GM18505 (cell line): Measurements from ENCODE around the gene SPOCK1.
"Not testable (repeated sequence)": the region's sequence is repeated elsewhere in the genome, so short reads cannot be mapped to it uniquely, and the experiment has no call there.

Experiments
- ATAC-seq: cut with Tn5 transposase; IDR thresholded peaks from one replicate; pipeline ENCODE4 v1.9.1; 2021; ENCODE audit not compliant: unreplicated experiment
- POLR2A ChIP-seq: IDR thresholded peaks from 4 replicates; pipeline ENCODE4 v1.6.1; 2011; ENCODE audit warnings: borderline replicate concordance; ENCODE audit not compliant: insufficient read depth, insufficient read length; ENCODE audit errors: extremely low read depth

SPOCK1 gene

DNA sequence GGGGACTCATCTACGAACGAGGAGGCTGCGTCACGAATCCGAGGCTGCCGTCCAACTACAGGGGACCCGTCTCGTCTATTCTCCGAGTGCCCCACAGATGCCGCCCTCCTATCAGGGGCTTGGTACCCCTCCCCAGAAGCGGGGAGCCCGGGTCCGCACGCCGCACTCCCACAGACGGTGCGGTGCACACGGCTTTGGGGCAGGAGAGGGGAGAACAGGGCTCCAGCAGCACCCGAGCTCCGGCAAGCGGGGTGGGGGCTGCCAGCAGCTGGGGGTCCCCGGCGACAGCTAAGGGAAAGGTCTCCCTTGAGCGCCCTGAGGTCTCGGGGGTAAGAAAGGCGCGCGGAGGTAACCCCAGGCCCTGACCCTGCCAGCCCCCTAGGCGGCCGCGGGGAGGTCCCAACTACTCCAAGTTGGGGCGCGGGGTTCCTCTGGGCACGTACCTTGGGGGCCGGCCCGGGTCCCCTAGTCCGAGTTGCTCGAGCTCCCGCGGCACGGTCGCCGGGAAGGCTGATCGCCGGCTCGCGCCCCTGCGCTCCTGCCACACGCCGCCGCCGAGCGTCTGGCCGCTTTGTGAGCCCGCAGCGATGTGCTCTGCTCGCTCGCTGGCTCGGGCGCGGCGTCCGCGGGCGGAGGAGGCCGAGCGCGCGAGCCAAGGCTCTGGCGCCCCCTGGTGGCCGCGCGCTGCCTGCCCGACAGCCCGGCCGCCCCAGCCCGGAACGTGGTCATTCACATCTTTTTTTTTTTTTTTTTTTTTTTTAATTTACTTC lies at the start of gene SPOCK1:
Gene SPOCK1, minus strand, starts transcription at position 591 of the 770 bp plus-strand sequence.
- peak; percentile 90 for ATAC-seq
- TF ChIP-seq POLR2A: no peak

DNA sequence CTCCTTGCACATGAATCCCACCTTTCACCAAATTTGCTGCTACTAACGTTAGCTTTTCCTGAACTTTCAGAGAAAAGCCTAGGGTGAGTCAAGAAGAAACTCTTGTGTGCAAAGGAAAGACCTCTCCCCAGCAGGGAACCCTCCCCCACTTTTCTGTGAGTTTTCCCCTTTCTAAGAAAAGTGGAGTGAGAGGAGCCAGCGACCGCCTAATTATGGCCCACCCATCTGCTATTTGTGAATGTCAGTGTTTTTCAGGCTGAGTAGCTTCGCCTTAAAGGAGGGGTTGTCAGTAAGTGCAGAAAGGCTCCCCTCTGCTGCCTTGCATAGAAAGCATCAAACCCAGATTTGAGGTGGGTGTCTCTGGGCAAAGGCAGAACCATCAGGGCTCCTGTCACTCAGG lies 46.8 kb upstream of the SPOCK1 start:
- no peak for TF ChIP-seq POLR2A
- no peak for ATAC-seq

DNA sequence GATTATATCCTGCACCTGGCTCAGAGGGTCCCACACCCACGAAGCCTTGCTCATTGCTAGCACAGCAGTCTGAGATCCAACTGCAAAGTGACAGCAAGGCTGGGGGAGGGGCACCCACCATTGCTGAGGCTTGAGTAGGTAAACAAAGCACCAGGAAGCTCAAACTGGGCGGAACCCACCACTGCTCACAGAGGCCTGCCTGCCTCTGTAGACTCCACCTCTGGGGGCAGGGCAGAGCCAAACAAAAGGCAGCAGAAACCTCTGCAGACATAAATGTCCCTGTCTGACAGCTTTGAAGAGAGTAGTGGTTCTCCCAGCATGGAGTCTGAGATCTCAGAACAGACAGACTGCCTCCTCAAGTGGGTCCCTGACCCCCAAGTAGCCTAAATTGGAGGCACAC lies 36.3 kb upstream of the SPOCK1 start:
- ATAC-seq: not testable (repeated sequence)

DNA sequence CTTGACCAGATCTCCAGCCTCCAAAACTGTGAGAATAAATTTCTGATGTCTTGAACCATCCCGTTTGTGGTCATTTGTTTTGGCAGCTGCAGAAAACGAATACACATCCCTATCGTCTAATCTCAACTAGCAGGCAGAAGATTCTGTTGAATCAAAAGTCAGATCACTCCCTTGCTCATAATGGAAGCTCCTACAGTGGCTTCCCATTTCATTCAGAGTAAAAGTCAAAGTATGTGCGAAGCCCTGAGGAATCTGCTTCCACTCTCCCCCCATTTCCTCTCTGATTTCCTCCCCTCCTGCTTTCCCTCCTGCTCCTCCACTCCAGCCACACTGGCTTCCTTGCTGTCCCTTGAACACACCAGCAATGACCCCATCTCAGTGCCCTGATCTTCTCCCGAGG lies 34.8 kb upstream of the SPOCK1 start:
- no peak for TF ChIP-seq POLR2A
- no peak for ATAC-seq

DNA sequence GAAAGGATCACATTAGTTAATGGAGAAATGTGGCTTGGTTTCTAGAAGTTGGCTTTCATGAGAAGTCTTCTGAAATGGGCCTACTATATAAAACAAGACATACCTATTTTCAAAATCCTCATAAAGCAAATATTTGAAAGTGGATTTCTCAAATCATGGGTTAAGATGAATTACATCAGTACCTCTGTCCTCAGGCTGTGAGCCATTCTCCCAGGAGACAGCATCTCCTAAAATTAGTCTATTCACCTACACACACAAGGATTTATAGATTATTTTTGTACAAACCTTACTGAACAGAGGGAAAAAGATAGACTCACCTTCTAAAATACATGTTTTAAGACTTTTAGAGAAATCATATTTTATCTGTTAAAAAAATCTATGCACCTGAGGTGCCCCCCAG lies 32.1 kb upstream of the SPOCK1 start:
- TF ChIP-seq POLR2A: no peak
- ATAC-seq: no peak

DNA sequence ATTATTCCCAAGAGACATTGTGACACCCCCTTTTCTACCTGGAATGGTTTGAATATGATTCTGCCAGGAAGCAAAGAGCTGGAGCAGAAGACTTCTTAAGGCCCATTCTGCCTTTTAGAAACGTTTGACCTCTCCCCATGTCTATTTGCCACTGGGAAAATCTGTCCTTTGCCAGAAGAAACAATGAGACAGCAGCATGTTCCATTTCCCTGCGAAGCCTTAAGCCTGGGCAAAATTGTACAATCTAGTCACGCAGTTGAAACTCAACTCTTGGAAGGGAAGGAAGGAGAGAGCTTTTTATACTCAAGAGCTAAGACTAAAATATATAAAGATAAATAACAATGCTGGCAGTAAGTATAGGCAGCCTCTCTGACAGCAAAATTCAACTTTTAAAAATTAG lies 22.1 kb upstream of the SPOCK1 start:
- no peak for TF ChIP-seq POLR2A
- ATAC-seq: no peak

DNA sequence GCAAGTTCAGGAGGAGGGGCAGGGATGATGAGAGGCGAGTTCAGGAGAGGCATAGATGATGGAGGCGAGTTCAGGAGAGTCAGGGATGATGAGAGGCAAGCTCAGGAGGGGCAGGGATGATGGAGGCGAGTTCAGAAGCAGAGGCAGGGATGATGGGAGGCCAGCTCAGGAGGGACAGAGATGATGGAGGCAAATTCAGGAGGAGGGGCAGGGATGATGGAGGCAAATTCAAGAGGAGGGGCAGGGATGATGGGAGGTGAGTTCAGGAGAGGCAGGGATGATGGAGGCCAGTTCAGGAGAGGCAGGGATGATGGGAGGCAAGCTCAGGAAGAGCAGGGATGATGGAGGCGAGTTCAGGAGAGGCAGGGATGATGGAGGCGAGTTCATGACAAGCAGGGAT lies 17.8 kb upstream of the SPOCK1 start:
- no peak for TF ChIP-seq POLR2A
- ATAC-seq: no peak

DNA sequence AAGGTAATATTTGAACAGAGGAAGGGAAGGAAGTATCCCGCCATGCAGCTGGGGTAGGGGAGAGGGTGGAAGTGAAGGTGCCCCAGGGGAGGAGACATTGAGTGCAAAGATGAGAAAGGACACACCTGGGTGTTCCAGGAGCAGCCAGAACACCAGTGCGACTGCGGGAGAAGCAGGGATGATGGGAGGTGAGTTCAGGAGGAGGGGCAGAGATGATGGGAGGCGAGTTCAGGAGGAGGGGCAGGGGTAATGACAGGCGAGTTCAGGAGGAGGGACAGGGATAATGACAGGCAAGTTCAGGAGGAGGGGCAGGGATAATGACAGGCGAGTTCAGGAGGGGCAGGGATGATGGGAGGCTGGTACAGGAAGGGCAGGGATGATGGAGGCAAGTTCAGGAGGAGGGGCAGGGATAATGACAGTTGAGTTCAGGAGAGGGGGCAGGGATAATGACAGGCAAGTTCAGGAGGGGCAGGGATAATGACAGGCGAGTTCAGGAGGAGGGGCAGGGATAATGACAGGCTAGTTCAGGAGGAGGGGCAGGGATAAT lies 17.2 kb upstream of the SPOCK1 start:
- no peak for TF ChIP-seq POLR2A
- ATAC-seq: no peak

DNA sequence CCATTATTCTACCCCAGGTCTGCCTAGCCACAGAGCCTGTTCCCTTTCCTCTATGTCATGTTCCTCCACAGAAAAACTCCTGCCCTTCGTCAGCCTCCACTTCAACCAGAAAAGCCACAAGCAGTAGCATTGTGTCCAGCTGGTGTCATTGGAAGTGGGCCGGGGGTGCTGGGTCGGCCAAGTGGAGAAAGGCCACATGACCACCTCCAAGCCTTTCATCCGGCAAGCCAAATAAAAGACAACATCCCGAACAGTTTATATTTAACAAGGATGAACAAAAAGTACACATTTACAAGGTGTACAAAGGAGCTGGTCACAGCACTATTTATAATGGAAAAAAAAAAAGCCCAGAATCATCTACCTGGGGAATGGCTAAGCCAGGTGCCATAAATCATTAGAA lies 16.1 kb upstream of the SPOCK1 start:
- ATAC-seq: no peak

DNA sequence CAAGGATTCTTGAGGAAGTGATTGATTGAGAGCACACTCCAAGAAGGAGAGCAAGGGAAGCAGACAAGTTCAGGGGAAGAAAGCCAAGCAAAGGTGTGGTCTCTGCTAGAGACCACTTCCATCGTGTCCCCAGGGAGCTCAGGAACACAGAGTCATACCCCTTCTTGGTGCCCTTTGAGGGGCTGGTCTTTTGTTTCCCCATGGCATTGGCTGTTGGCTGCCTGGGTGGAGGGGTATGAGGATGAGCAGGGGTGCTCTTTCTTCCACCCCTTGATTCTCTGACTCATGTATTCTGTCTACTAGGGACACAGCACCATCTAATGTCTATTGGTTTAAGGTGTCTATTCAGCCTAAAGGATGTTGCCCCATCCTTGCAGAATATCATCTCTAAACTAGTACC lies 11.5 kb upstream of the SPOCK1 start:
- no peak for ATAC-seq
- no peak for TF ChIP-seq POLR2A

More for the DNA sequence above, 16.1 kb upstream of the SPOCK1 start:
- TF ChIP-seq POLR2A: no peak

DNA sequence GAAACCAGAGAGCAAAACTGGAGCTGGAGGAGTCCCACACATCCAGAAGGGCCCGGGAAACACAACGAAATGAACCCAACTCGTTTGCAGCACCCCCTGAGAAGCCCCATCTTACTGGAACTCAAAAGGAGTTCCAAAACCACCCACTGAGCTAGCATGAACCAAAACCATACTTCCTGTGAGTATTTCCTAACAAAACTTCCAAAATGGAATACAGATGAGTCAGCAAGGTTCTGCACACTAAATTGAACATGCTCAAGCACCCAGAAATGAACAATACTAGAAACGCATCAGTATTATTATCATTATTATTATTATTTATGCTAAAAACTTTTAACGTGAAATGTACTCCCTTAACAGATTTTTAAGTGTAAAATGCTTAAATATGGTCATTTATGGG lies 8.0 kb upstream of the SPOCK1 start:
- no peak for TF ChIP-seq POLR2A

DNA sequence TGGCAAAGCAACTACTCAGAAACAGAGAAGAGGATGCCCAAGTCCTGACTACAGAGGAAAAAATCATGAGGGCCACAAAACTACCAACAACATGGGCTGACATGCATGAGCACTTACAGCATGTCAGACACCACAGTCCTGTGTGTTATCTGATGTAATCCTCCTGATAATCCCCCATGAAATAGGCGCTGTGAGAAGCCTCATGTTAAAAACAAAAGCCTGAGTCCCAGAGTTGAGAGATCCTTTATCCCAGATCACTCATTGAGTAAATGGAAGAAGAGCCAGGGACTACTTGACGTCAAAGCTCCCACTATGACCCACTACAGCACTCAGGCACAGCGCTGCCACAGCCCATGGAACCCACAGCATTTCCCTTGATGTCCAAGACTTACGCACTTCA lies 7.2 kb upstream of the SPOCK1 start:
- no peak for ATAC-seq
- no peak for TF ChIP-seq POLR2A

More for the DNA sequence above, 8.0 kb upstream of the SPOCK1 start:
- ATAC-seq: no peak

DNA sequence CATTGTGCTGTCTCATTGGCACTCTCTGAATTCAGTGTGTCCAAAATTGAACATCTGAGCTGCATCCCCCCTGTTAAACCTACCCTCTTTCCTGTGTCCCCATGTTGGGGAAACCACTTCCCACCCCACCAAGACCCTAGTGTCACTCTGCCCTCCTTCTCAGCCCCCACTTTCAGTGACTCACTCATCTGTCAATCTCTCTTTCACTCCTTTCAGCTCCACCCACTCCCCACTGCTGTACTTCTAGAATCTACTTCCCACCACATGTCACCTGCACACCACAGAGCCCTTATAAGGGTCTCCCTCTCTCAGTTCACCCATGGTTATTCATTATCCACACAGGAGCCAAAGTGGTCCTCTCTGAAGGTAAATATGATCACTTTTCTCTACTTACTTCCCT lies 5.8 kb upstream of the SPOCK1 start:
- TF ChIP-seq POLR2A: no peak
- no peak for ATAC-seq

DNA sequence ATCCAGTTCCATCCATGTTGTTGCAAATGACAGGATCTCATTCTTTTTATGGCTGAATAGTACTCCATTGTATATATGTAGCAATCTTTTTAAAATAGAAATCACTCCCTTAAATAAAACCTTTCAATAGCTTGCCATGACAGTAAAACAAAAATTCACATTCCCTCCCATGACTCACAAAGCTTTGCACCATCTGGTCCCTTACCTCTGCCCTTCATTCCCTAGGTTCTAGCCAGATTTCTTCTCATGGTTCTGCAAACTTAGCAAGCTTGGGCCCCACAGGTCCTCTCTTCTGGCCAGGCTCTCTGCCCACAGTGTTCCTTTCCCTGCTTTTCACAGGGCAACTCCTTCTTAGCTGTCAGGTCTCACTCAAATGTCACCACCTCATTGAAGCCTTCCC lies 4.3 kb upstream of the SPOCK1 start:
- ATAC-seq: no peak
- TF ChIP-seq POLR2A: no peak
